Activated naive CD8-positive, alpha-beta T cell treated with anti-CD3 and anti-CD28 coated beads, Interleukin-2, amount 50 U/mL, for 24 hours (primary cell): ENCODE measurements around the gene AP1G1.
"Not testable (repeated sequence)": the region's sequence is repeated elsewhere in the genome, so short reads cannot be mapped to it uniquely, and the experiment has no call there.

ENCODE experiments used
- ATAC-seq: fragments of 150-1000 bp; cut with Tn5 transposase; one replicate; pipeline ENCODE4 v1.10.0; 2021
- DNase-seq: peaks from one replicate; pipeline ENCODE4 v3.0.0; 2021
- H3K27ac Mint-ChIP-seq: one replicate; pipeline ENCODE4 v1.8.0; 2021; ENCODE audit warnings: mild to moderate bottlenecking, mixed read lengths
- H3K27me3 Mint-ChIP-seq: one replicate; pipeline ENCODE4 v1.8.0; 2021; ENCODE audit warnings: mixed read lengths
- H3K36me3 Mint-ChIP-seq: one replicate; pipeline ENCODE4 v1.8.0; 2021; ENCODE audit warnings: low read depth, mixed read lengths
- H3K4me1 Mint-ChIP-seq: one replicate; pipeline ENCODE4 v1.8.0; 2021; ENCODE audit warnings: mixed read lengths
- H3K4me3 Mint-ChIP-seq: one replicate; pipeline ENCODE4 v1.8.0; 2021; ENCODE audit warnings: mild to moderate bottlenecking, moderate library complexity, mixed read lengths
- H3K9me3 Mint-ChIP-seq: one replicate; pipeline ENCODE4 v1.8.0; 2021; ENCODE audit warnings: mixed read lengths

Gene AP1G1

DNA sequence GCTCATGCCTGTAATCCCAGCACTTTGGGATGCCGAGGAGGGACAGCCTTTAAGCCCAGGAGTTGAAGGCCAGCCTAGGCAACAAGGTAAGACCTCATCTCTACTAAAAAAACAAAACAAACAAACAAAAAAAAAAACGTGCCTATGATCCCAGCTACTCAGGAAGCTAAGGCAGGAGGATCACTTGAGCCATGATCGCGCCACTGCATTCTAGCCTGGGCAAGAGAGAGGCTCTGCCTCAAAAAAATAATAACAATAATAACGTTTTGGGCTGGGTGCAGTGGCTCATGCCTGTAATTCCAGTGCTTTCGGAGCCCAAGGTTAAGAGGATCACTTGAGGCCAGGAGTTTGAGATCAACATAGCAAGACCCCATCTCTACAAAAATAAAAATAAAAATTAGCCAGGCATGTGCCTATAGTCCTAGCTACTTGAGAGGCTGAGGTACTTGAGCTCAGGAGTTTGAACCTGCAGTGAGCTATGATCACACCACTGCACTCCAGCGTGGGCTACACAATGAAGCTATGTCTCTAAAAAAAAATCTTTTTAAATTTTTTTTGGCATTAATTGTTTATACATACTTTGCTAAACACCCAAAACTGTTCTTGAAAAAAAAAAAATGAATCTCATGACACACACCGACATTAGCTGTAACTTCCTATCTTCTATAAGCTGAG, 87.4 kb downstream of the AP1G1 start:
- Mint-ChIP-seq H3K36me3 (no peaks in the 10 kb centered on the region), H3K27ac (no peak overlapping the region), H3K27me3 (peaks cover 6% of the 10 kb centered on the region), H3K9me3 (no peaks in the 10 kb centered on the region), H3K4me1 (peaks cover 18% of the 10 kb centered on the region), H3K4me3 (no peak overlapping the region)
- ATAC-seq (no peak), DNase-seq (no peak)

DNA sequence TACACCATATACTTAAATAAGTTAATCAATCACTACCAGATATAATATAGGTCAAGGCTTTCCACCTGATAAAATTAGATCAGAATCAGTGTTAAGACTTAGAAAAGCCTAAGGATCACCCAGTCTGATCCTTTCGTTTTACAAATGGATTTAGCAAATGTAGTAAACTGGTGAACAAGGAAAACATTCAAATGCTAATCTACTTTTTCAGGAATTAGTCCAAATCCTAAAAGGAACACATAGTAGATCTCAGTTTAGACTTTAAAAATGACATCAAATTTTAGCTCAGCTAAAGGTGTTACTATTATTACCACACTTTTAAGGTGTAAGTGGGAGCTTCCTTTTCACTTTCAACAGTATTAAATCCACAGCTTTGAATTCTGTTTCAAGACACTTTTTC, 96.1 kb downstream of the AP1G1 start:
- Mint-ChIP-seq H3K27ac (no peak overlapping the region), H3K4me1 (peaks cover 9% of the 10 kb centered on the region), H3K4me3 (no peak overlapping the region), H3K9me3 (no peaks in the 10 kb centered on the region), H3K36me3 (no peaks in the 10 kb centered on the region), H3K27me3 (no peaks in the 10 kb centered on the region)
- ATAC-seq (no peak), DNase-seq (no peak)

DNA sequence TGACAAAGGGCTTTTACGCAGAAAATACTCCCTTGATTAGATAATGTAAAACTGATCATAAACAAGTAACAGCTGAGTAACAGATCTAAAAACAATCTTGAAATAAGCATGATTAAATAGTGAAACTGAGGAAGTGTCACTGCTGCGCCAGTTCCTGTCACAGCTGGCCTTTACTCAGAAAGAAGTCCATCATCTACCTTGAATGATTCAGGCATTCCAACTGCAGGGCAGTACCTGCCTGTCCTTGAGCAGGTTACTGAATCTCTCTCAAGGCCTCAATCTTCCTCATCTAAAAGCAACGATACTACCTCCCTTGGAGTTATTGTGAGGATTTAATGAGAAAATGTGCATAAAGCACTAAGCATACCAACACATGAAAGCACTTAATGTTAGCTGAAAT, 96.8 kb downstream of the AP1G1 start:
- no peaks in the 10 kb centered on the region for H3K9me3 Mint-ChIP-seq
- H3K36me3 Mint-ChIP-seq, result no peaks in the 10 kb centered on the region
- no peak for DNase-seq
- H3K4me3 Mint-ChIP-seq, result no peak overlapping the region
- peak; percentile 33 for ATAC-seq
- peaks cover 9% of the 10 kb centered on the region for H3K4me1 Mint-ChIP-seq
- no peak overlapping the region for H3K27ac Mint-ChIP-seq
- H3K27me3 Mint-ChIP-seq, result no peaks in the 10 kb centered on the region

DNA sequence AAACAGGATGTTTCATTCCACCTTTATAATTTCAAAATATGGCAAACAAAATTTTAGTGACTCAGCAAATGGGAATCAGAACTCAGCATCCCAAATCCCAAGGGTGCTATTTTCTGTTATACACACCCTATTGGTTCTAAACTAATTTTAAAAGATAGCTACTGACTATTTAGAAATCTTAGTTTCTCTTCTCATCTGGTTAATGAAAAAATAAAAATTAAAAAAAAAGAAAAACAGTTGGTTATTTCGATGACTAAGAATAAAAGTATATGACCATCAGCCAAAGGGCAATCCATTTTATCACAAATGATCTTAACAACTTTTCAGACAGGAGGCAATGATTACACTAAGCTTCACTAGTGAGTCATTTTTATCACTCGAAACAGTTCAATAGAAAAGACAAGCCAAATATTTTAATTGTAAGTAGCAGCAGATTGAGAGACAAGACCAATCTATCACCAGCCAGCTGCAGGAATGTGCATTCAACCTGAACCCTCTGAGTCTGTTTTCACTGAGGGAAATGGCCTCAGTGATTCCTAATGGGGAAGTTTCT, 99.3 kb downstream of the AP1G1 start:
- no peaks in the 10 kb centered on the region for H3K27me3 Mint-ChIP-seq
- ATAC-seq (no peak), DNase-seq (no peak)
- no peaks in the 10 kb centered on the region for H3K36me3 Mint-ChIP-seq
- no peak overlapping the region for H3K4me3 Mint-ChIP-seq
- H3K4me1 Mint-ChIP-seq, result peaks cover 9% of the 10 kb centered on the region
- no peak overlapping the region for H3K27ac Mint-ChIP-seq
- H3K9me3 Mint-ChIP-seq, result no peaks in the 10 kb centered on the region

DNA sequence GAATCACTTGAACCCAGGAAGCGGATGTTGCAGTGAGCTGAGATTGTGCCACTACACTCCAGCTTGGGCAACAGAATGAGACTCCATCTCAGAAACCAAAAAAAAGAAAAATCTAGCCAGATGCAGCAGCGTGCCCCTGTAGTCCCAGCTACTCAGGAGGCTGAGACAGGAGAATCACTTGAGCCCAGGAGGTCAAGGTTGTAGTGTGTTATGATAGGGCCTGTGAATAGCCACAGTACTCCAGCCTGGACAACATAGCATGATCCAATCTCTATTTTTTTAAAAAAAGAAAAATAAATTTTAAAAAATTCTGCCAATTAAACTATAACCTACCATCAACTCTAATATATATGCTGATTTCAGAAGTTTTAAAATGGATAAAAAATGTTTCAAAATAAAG, 99.9 kb downstream of the AP1G1 start:
- H3K27me3 Mint-ChIP-seq, result no peaks in the 10 kb centered on the region
- no peak overlapping the region for H3K27ac Mint-ChIP-seq
- H3K4me3 Mint-ChIP-seq, result no peak overlapping the region
- DNase-seq (no peak), ATAC-seq (no peak)
- peaks cover 9% of the 10 kb centered on the region for H3K4me1 Mint-ChIP-seq
- no peaks in the 10 kb centered on the region for H3K36me3 Mint-ChIP-seq
- H3K9me3 Mint-ChIP-seq, result no peaks in the 10 kb centered on the region

DNA sequence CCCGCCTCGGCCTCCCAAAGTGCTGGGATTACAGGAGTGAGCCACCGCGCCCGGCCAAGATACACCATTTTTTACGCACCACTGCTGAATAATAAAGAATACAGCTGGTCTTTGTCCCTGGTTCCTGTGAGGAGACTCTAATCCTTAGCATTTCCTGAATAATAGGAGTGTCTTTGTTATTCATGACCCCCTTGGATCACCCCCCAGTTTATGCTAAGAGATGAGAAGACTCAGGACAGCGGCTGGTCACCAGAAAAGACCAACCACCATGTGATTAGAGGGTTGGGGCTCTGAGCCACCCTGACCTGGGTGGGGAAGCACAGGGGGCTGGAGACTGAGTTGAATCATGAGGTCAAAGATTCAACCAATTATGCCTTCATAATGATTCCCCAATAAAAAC, 101.4 kb downstream of the AP1G1 start:
- H3K4me3 Mint-ChIP-seq, result no peak overlapping the region
- H3K27me3 Mint-ChIP-seq, result no peaks in the 10 kb centered on the region
- H3K27ac Mint-ChIP-seq, result no peak overlapping the region
- H3K4me1 Mint-ChIP-seq, result peaks cover 9% of the 10 kb centered on the region
- DNase-seq (no peak), ATAC-seq (no peak)
- no peaks in the 10 kb centered on the region for H3K9me3 Mint-ChIP-seq
- H3K36me3 Mint-ChIP-seq, result no peaks in the 10 kb centered on the region

DNA sequence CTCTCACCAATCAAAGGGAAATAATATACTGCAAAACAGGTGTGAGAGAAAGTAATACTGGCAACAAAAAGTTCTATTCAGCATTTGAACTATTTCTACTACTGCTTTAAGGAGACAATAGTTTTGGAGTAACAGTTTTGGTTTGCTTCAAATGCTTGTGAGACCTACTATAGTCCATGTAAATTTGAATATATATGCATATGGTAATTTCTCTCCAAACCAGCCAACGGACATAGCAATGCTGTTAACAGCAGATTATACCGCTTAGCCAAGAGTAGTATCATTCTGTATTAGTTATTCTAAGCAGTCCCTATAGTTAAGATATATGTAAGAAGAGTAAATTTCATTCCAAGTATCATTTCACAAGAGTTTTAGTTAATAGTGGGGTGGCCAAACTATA, 102.6 kb downstream of the AP1G1 start:
- H3K36me3 Mint-ChIP-seq, result peaks cover 8% of the 10 kb centered on the region
- no peaks in the 10 kb centered on the region for H3K27me3 Mint-ChIP-seq
- peaks cover 4% of the 10 kb centered on the region for H3K4me1 Mint-ChIP-seq
- H3K27ac Mint-ChIP-seq, result no peak overlapping the region
- ATAC-seq, result no peak
- no peak for DNase-seq
- H3K9me3 Mint-ChIP-seq, result no peaks in the 10 kb centered on the region
- no peak overlapping the region for H3K4me3 Mint-ChIP-seq

DNA sequence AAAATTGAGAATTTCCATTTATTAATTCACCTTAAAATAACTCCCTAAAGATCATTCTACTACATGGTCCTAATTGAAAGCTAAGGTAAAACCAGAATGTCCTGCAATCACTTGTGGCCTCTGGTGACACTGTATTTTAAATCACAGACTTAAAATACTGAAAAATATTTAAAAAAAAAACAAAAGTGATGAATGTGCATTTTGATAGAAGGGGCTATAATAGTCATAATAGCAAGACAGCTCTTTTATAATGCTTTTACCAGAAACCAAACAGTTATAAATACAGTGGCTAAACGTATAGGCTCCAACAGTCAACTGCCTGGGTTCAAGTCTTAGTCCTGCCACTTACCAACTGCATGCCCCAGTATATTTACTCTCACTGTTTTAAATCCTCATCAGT, 105.3 kb downstream of the AP1G1 start:
- Mint-ChIP-seq H3K27ac (no peak overlapping the region), H3K4me3 (no peak overlapping the region), H3K9me3 (no peaks in the 10 kb centered on the region), H3K36me3 (peaks cover 10% of the 10 kb centered on the region), H3K4me1 (peaks cover 2% of the 10 kb centered on the region), H3K27me3 (no peaks in the 10 kb centered on the region)
- no peak for DNase-seq
- no peak for ATAC-seq

DNA sequence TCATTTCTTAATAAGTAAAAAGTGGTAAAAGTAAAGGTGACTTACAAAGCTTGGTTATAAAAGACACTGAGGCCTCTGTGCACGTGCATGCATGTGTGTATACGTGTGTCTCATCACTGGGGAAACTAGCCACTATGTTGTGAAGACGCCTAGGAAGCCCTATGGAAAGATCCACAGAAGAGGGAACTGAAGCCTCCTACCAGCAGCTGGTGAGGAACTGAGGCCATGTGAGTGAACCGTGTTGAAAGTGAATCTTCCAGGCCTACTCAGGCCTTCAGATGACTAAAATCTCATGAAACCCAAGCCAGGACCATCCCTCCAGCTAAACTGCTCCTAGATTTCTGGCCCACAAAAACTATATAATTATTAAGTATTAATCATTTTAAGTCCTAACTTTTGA, 107.8 kb downstream of the AP1G1 start:
- H3K4me1 Mint-ChIP-seq, result peaks cover 5% of the 10 kb centered on the region
- no peaks in the 10 kb centered on the region for H3K9me3 Mint-ChIP-seq
- H3K27ac Mint-ChIP-seq, result no peak overlapping the region
- ATAC-seq, result no peak
- H3K36me3 Mint-ChIP-seq, result peaks cover 10% of the 10 kb centered on the region
- DNase-seq, result no peak
- H3K4me3 Mint-ChIP-seq, result no peak overlapping the region
- H3K27me3 Mint-ChIP-seq, result no peaks in the 10 kb centered on the region

DNA sequence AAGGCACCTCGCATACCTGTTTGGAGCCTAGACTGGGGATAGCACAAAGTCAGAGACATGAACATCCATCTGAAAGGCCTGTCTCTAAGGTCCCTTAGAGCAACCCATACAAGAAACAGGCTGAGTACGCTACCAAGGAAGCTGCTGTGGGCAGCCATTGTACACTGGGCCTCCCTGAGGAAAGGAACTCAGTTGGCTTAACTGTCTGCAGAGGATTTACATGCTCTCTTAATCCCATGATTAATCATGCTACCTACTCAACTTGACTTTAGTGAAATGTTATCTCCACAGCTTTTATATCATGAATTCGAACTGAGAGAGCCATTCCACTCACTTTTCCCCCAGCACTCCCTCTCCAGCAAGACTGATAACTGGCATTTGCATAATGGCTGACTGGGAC, 110.1 kb downstream of the AP1G1 start:
- Mint-ChIP-seq H3K36me3 (peaks cover 10% of the 10 kb centered on the region), H3K27me3 (no peaks in the 10 kb centered on the region), H3K4me3 (no peak overlapping the region), H3K4me1 (peaks cover 7% of the 10 kb centered on the region), H3K27ac (no peak overlapping the region), H3K9me3 (no peaks in the 10 kb centered on the region)
- DNase-seq, result no peak
- no peak for ATAC-seq

DNA sequence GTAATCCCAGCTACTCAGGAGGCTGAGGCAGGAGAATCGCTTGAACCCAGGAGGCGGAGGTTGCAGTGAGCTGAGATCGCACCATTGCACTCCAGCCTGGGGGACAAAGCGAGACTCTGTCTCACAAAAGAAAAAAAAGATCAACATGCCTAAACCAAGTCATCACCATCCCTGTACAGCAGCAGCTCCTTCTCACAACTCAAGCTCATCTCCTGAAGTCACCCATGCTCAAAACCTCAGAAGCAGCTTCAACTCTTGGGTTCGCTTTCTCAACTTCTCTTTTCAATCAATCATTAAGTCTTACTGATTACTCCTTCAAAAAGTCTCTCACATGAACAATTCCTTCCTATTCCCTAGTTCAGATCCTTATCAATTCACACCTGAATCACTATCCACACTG, 115.5 kb downstream of the AP1G1 start:
- no peak for ATAC-seq
- H3K4me3 Mint-ChIP-seq, result no peak overlapping the region
- H3K27ac Mint-ChIP-seq, result no peak overlapping the region

DNA sequence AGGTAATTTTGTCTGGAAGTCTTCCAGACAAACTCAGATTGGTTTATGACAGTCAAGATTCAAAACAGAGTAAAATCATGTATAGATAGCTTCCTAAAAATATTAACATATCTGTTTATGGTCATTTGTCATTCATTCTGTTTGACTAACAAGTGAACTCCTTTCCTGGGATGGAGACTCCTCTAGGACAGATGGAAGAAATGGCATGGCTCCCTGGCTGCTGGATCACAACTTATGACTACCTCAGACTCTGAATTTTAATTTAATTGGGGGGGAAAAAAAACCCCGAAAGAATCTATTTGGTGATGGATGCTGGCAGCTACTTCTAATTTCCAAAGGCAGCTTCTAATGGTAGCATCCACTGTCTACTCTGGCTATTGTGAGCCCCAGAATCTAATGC, 118.7 kb downstream of the AP1G1 start:
- Mint-ChIP-seq H3K4me3 (no peak overlapping the region), H3K27me3 (no peaks in the 10 kb centered on the region), H3K4me1 (peaks cover 5% of the 10 kb centered on the region), H3K27ac (no peak overlapping the region), H3K36me3 (peaks cover 20% of the 10 kb centered on the region), H3K9me3 (no peaks in the 10 kb centered on the region)
- ATAC-seq (no peak), DNase-seq (no peak)

More for the DNA sequence above, 115.5 kb downstream of the AP1G1 start:
- peaks cover 9% of the 10 kb centered on the region for H3K4me1 Mint-ChIP-seq
- no peaks in the 10 kb centered on the region for H3K27me3 Mint-ChIP-seq
- H3K36me3 Mint-ChIP-seq, result peaks cover 18% of the 10 kb centered on the region
- no peaks in the 10 kb centered on the region for H3K9me3 Mint-ChIP-seq
- no peak for DNase-seq

DNA sequence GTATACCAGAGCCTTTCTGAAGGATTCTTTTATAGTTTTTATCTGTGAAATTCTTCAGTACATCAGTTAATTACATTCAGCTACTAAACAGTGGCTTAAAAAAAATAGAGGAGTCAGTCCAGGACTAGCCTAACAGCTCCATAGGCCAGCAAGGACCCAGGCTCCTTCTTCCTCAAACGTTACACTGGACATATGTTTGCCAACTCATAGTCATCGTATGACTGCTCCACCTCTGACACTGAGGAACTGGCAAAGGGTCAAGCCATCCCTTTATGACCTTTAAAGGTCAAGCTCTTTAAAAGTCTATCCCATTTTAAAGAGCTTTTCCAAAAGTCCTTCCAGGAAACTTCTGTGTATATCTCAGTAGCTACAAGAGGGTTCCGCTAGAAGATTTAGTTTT, 120.8 kb downstream of the AP1G1 start:
- no peak for DNase-seq
- no peaks in the 10 kb centered on the region for H3K27me3 Mint-ChIP-seq
- H3K9me3 Mint-ChIP-seq, result no peaks in the 10 kb centered on the region
- H3K27ac Mint-ChIP-seq, result no peak overlapping the region
- no peak for ATAC-seq
- peaks cover 33% of the 10 kb centered on the region for H3K36me3 Mint-ChIP-seq
- H3K4me3 Mint-ChIP-seq, result no peak overlapping the region
- H3K4me1 Mint-ChIP-seq, result no peaks in the 10 kb centered on the region

DNA sequence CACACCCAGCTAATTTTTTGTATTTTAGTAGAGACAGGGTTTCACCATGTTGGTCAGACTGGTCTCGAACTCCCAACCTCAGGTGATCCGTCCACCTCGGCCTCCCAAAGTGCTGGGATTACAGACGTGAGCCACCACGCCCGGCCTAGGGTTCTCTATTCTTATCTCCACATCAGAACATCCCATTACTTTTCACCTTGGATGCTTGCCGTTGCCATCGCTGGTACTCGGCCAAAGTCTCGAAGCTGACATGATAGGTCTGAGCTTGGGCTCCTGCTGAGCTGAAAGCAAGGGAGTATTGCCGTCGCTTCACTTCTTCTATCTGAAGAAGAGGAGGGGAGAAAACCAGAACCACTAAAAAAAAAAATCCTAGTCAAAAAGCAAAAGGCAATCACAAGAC, 124.4 kb downstream of the AP1G1 start:
- H3K27ac Mint-ChIP-seq, H3K4me3 Mint-ChIP-seq, H3K27me3 Mint-ChIP-seq, H3K4me1 Mint-ChIP-seq, ATAC-seq, DNase-seq, H3K9me3 Mint-ChIP-seq: not testable (repeated sequence)
- H3K36me3 Mint-ChIP-seq, result peaks cover 35% of the 10 kb centered on the region

DNA sequence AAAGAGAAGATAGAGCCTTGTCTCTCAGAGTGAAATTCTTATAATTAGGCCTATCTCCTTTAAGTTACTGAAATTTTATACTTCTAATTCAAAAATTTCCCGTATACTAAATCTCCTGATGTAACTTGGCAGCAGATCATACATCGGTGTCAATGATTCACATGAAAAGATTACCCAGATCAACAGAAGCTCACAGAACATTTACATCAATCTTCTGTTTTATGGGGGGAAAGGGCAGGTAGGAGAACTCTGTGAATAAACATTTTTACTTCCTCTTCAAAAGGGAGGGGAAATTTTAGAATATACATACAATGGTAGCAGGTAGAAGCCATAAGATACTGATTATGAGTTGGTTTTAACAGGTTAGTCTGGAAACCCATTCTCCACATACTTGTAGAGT, 127.3 kb downstream of the AP1G1 start:
- DNase-seq (no peak), ATAC-seq (no peak)
- H3K27ac Mint-ChIP-seq, result no peak overlapping the region
- H3K4me3 Mint-ChIP-seq, result no peak overlapping the region
- H3K4me1 Mint-ChIP-seq, result no peaks in the 10 kb centered on the region
- H3K27me3 Mint-ChIP-seq, result no peaks in the 10 kb centered on the region
- no peaks in the 10 kb centered on the region for H3K9me3 Mint-ChIP-seq
- H3K36me3 Mint-ChIP-seq, result peaks cover 39% of the 10 kb centered on the region
